HTERT RPE-1 (cell line): Measurements from ENCODE around the gene HS6ST3.

Experiments
- in situ Hi-C: fragments of 300-500 bp; cut with MboI; formaldehyde crosslinking; loops from 4 replicates; pipeline ENCODE4 v1.14.3; 2020; ENCODE audit warnings: low sequenced_read_pairs

Gene HS6ST3

DNA sequence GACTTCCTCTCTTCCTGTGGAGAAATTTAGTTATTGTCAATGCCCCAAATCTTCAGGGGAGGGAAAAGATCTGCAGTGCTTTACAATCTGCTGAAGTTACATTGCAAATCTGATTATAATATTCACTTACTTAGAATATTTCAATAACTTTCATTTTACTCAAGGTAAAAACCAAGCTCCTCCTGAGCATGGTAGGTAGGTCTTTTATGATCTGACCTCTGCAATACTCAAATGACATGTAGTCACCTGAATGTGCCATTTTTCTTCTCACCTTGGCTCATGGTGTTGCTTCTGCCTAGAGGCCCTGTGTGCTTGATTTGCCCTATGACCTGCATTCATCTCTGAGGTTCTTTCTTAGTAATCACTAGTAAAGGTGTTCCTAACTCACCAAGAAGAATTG, 331.4 kb downstream of the HS6ST3 start:
- in situ Hi-C loops, result no loop called here

DNA sequence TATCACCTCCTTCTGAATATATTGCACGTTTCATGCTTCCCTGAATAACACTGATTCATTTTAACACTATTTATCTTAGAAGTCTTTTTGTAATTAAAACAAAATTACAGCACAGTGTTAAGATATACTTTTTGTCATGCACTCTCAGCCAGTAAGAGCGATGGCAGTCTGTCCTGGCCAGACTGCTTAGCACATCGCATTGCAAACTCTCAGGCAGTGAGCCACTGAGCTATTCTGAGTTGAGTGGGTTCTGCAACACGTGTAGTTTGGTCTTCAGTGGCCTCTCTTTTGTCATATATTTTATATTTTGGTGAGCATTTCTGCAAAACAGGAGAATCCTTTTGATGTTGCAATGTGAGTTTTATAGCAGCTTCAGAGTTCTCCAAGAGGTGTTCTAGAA, 332.1 kb downstream of the HS6ST3 start:
- in situ Hi-C loops, result no loop called here

DNA sequence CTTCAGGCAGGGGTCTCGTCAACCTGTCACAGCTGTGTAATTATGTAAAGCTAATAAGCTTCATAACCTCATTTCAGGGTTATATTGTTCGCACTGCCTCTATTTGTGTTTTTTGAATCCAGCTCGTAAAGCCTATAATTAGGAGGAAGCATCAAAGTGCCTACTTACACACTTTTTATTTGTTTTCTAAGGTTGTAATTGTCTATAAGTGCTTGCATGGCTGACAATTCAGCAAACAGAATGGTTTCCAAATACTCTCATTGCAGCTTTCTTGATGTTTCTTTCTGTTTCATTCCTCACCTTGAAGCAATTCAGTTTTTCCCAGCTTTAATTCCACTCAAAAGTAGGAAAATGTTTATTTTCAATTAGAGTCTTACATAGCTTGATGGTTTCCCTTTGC, 336.3 kb downstream of the HS6ST3 start:
- in situ Hi-C loops, result no loop called here

DNA sequence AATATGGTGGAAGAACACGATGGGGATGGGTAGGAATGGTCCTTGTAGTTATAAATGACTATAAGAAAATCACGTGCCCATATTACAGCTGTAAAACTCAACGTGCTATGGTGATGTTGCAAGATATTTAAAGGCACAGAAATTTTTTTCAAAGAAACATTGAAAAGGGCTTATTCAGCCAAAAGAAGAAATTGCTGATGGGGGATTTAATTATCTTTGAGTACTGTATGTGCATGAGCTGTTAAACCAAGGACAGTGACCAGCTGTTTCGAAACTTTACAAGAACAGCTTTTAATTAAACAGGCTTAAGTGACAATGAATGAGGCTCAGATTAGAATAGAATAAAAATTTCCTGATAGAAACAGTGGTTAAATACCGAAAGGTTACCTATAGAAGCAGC, 339.0 kb downstream of the HS6ST3 start:
- in situ Hi-C loops, result no loop called here

DNA sequence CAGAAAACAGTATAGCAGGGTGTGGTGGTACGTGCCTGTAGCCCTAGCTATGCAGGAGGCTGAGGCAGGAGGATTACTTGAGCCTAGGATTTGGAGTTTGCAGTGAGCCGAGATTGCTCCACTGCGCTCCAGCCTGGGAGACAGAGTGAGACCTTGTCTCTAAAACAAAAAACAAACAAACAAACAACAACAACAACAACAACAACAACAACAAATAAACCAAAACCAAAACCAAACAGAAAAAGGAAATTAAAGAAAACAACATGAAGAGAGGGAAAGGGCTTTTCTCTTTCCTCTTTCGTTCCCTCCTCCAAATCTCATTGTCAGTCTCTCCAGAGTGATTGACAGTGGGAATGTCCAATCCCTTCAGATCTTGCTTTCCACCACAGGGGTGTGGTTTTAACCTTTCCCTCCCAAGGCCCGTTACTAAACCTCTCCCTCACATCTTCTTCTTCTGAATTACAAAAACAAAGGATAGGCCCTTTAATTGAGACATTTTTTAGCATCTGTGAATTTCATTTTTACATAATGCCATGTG, 341.2 kb downstream of the HS6ST3 start:
- in situ Hi-C loops, result no loop called here

DNA sequence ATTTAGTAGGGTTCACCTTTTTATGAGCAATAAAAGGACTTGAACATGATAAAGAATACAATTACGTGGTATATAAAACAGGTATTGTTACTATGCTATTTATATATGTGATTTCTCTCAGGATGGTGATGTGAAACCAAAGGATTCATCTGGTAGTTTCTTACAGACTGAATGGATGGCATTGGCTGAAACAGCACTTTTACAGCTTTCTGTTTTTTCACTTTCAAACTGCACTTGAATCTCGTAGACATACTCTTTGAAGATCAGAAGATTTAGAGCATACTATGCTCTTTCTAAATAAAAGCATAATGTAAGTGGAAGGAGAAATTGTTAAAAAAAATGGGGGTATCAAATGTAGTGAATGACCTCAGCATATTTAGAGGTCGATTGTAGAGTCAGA, 354.8 kb downstream of the HS6ST3 start:
- in situ Hi-C loops, result no loop called here

DNA sequence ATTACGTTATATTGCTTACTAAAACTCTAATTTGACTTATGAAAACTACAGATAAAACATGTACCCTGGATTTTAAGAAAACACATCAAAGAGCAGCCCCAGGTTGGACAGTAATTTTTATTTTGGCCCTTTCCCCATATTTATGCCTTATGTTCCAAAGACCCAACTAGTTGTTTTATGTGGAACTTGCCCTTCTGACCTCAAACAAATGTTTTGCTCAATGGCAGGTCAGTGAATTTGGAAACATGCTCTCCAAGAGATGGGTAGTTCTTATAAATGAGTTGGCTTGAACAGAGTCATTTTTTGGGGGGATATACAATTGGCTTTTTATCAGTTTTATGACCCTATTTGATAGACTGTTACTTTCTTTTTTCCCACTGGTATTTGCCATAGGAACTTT, 360.0 kb downstream of the HS6ST3 start:
- in situ Hi-C loops, result no loop called here

DNA sequence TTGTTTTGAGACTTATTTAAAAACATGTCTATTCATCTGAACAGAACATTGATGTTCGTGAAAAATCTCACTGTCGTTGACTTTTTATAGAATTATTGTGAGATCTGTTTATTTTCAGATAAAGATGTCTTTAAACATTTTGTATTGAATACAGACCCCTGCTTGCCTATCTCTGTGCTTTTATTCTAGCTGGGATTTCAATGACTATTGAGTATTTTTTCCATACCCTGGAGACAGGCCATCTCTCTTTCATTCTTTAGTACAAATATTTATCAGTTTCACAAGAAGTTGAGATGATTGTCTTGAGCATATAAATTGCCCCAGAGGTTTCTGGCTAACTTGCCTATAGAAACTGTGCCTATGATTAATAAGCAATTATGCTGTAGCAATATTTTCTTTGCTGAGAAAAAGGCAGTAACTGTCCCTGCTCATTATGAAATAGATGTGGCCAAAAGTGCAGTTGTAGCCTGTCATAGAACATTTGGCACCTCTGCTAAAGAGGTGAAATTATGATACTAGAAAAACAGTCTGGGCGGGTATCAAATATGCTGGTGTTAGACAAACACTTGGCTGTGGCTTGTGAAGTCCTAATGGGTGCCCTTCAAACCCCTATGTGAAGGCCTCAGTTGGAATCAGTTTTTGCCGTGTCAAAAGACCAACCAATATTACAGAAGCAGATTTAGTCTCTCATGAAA, 360.6 kb downstream of the HS6ST3 start:
- in situ Hi-C loops, result no loop called here

DNA sequence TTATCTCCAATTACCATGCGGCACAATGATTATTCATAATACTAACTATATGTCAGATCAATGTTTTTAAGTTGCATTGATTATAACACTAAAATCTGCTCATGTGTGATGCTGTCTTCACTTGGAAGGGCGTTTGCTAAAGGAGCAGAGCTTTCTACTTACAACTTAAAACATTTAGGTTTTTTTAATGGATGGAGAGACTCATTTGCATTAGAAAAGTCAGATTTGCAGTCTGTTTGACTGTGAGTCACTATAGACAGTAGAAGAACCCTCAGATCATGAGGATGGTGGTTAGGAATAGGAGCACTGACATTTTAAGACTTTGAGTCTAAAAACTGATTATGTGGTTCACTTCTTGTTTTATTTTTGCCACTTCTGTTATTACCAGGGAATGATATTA, 364.6 kb downstream of the HS6ST3 start:
- in situ Hi-C loops, result no loop called here

DNA sequence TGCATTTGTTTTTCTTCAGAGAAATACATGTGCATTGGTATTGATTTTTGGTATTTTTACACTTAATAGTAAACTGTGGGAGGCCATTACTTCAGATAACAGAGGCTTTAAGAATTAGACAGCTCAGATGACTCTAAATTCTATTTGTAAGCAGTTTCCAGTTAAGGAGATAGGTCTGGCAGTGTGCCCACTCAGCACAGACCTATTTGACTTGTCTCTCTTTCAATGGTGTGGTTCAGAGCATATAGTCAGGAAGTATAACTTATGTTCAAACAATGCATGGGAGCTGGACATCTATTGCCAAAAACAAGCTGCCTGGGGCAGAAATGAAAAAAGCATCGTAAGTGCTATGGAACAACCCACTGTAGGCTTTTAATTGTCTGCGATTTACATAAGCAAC, 370.7 kb downstream of the HS6ST3 start:
- in situ Hi-C loops, result no loop called here

DNA sequence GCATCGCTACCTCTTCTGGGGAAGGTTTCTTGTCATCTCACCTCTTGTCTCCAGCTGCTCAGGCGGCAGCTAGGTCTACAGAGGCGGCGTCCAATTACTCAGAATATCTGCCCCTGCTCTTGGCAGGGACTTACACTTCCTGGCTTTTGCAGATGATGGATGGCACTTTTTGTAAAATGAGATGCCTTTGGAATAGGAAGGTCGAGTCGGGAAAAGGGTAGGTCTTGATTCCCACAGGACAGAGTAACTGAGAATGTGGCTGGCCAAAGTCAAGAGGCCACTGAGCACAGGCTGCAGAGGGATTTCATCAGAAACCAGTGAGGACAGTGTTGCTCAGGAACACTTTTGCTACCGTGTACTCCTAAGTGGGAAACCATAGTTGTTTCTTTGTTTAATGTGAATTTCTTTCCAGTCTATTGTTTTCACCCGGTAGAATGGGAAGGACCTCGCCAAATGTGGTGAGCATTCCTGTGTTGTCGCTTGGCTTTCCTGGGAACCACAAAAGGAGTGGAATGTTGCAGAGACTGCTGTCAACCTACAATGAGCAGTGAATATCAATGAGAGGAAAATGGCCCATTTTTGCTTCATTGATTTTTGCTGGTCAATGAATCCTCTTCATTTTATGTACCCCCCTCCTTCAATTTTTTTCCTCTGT, 383.7 kb downstream of the HS6ST3 start:
- in situ Hi-C loops, result no loop called here

DNA sequence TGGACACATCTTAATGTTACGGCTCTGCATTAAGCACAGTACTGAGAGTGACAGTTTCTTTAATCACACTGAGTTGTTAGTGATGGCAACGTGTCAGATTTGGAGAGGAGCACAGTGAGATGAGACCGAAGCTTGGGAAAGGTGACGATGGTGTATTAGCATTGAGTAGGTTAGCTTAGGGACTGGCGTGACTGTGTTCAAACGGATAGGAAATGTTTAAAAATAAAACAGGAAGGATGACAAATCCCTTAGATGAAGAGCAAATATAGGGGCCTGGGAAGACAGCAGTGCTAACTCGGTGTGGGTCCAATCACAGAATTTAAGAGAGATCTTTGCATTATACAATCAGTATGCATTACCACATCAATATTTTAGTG, 384.3 kb downstream of the HS6ST3 start:
- in situ Hi-C loops, result no loop called here

DNA sequence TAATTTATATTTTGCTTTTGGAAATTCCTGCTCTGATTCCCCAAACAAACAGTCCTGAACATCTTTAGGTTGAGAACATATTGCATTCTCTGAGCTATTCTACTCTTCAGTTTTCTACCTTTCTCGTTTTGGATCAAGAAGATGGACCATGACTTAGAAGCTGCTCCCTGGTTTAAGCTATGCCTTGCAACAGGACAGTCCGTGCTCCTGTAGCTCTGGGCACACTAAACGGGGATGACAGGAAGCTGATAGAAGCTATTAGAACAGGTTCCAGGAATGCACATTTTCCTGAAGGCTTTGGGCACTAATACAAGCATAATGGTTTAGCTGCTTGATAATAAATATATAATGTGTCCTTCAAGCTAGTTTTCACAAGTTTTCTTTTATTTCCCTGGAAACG, 385.2 kb downstream of the HS6ST3 start:
- in situ Hi-C loops, result no loop called here

DNA sequence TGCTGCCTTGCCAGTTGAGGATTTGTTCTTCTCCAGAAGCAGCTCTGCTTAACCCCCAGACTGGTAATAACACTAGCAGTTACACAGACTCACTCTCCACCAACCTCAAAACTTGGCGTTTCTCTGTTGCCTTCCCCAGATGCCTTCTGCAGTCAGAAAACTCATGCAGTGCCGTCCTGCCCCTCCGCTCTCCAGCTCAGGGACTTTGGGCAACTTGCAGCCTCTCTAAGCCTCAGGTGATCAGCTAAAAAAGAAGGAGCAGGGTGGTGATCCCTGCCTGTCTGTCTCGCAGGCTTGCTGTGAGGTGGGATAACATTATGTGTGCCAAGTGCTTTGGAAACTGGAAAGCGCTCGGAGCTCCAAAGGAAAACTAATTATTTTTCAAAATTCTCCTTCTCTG, 391.6 kb downstream of the HS6ST3 start:
- in situ Hi-C loops, result no loop called here

DNA sequence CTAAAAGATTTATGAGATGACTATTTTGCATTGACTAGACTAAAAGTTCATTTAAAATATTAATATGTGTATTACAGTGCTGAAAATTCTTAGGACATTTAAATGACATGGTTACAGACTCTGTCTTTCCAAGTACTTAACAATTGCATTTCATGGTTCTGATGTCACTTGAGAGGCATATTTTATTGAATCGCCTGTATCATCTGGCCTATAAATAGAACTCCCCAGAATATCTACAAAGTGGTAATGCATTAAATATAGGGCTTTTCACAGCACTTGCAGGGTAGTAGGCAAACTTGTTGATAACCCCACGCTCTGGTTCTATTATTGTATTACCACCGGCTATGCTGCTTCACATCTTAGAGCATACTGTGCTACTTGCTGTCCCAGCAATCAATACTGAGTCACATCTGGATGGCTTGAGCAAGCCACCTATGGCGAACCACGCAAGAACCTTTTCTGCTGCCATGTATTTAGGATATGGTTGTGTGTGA, 400.6 kb downstream of the HS6ST3 start:
- in situ Hi-C loops, result no loop called here

DNA sequence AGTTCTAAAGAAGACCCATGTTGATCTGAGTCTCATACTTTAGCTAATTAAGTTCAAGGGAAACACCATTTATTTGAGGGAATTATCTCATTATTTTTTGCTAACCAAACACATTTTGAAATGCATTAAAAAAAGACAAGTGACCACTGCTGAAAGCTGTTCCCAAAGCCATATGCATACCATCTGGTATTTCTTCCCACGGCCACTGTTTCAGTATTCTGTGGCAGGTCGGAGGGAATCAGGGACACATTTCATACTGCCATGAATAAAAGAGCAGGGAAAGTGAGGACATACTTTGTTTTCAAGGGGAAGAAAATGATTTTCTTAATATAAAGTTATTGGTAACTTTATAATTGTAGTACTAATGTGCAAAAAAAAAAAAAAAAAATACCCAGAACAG, 401.2 kb downstream of the HS6ST3 start:
- in situ Hi-C loops, result no loop called here

DNA sequence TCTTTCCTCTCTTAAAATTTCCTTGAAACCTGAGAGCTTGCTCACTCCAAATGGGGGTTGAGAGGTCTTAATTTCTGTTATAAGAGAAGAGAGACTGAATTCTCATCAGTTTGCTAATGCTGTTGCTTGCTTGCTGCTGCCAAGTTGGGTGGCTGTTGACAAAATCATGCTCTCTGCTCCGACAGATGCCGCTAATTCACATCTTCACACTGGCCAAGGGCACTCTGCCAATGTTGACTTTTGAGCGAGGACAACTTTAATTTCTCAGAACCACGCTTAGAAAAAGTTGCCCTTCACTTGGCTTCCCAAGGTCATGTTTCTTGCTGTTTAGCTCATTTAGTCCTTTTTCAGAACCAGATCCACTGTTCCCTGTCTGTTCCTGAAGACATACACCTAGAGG, 402.9 kb downstream of the HS6ST3 start:
- in situ Hi-C loops, result no loop called here

DNA sequence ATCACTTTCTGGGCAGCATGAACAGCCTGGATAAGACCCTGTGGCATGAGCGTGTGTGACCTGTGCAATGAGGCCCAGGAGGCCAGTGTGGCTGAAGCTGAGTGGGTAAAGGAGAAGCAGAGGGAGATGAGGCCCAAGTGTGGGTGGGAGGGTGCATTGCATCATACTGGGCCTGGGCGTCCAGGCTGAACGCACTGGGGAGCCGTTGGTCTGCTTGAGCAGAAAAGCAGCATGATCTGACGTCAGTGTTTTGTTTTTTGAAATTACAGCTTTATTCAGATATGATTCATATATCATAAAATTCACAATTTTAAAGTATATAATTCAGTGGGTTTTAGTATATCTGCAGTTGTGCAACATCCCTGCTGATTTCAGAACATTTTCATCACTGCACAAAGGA, 409.7 kb downstream of the HS6ST3 start:
- in situ Hi-C loops, result no loop called here

DNA sequence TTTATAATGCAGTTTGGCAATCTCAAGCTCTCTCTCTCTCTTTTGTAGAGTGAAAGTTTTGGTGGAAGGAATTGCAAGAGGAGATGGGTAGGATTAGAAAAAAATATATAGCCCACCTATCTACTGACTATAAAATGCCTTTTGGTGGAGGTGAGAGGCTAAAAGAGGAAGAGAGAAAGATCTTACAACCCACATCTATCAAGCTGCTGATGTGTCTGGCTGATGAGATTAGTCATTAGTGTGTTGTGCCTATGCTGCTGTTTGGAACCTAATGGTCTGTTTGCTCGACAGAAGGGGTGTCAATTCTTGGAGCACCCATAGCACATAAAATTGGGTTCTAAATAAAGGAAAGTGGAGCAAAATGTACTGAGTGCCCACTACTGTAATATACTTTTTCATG, 411.0 kb downstream of the HS6ST3 start:
- in situ Hi-C loops, result no loop called here

DNA sequence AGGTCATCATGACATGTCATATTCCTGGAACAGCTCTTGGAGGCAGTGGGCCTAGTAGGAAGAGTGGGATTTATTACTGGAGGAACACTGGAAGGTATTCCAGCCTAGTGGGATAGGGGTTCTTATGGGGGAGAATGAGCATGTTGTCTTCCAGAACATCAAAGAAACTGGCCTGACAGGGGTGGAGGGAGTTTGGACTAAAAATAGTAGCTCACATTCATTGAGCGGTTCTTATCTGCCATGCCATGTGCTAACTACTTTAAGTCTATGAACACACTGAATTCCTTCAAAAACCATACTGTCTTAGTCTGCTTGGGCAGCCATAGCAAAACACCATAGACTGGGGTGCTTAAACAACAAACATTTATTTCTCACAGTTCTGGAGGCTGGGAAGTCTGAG, 413.6 kb downstream of the HS6ST3 start:
- in situ Hi-C loops, result no loop called here

DNA sequence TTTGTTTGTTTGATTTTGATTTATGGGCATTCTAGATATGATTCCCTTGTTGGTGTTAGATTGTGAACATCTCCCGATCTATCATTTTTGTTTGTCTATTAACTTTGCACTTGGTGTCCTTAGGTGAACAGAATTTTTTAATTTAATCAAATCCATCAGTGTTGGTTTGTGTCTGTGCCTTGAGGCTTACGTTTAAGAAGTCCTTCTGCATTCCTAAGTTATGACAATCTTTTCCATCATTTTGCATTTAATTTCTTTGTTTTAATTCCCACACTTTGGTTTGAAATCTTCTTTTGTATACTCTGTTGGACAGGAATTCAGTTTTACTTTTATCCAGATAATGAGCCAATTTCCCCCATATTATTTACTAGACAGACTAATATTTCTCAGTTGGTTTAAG, 421.7 kb downstream of the HS6ST3 start:
- in situ Hi-C loops, result no loop called here

DNA sequence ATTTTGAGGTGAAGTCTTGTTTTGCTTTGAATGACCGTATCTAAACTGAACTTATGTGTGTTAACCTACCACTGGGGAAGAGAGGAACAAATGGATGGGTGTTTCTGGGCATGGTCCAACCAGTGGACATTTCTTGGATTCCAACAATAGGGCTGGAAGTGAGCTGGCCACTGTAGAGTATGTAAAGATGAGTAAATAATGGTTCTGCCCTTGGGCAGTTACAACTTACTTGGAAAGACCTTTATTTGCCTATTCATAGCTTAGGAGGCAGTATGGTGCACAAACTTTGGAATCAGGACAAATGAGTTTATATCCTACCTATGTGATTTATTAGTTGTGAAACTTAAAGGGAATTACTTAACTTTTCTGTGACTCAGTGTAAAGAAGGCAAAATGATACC, 429.5 kb downstream of the HS6ST3 start:
- in situ Hi-C loops, result no loop called here
